Activated CD8-positive, alpha-beta memory T cell treated with anti-CD3 and anti-CD28 coated beads, Interleukin-2, amount 10 ng/mL, durations not matched to agents 7 days and 5 days (primary cell): ENCODE data around the gene DIP2C. TPM values are rescaled to one million over a fixed set of nuclear protein-coding genes. Genes with fewer than 3 reads are reported as not detected.
"Not testable (repeated sequence)": the region's sequence is repeated elsewhere in the genome, so short reads cannot be mapped to it uniquely, and the experiment has no call there.

Source experiments
- ATAC-seq: fragments of 150-1000 bp; cut with Tn5 transposase; one replicate; pipeline ENCODE4 v1.10.0; 2021; ENCODE audit warnings: moderate library complexity
- CTCF ChIA-PET: fragments of 350-600 bp; sonication (Branson Sonifier 250); formaldehyde crosslinking; loops from one replicate; lab custom pipeline; 2021; ENCODE audit warnings: antibody characterized with exemption; lab: Charles Lee
- DNase-seq: peaks from one replicate; pipeline ENCODE4 v3.0.0-alpha.2; 2020
- H3K27ac Mint-ChIP-seq: one replicate; pipeline ENCODE4 v1.8.0; 2021; ENCODE audit warnings: mild to moderate bottlenecking, mixed read lengths
- H3K27me3 Mint-ChIP-seq: one replicate; pipeline ENCODE4 v1.8.0; 2021; ENCODE audit warnings: mixed read lengths
- H3K36me3 Mint-ChIP-seq: one replicate; pipeline ENCODE4 v1.8.0; 2021; ENCODE audit warnings: mild to moderate bottlenecking, mixed read lengths
- H3K4me1 Mint-ChIP-seq: one replicate; pipeline ENCODE4 v1.8.0; 2021; ENCODE audit warnings: mixed read lengths
- H3K4me3 Mint-ChIP-seq: one replicate; pipeline ENCODE4 v1.8.0; 2021; ENCODE audit warnings: mild to moderate bottlenecking, moderate library complexity, mixed read lengths
- H3K9me3 Mint-ChIP-seq: one replicate; pipeline ENCODE4 v1.8.0; 2022; ENCODE audit warnings: low read depth, mixed read lengths
- total RNA-seq, 2 experiments: library from RNA; stranded (reverse); gene quantifications; one replicate each; pipeline ENCODE4 v1.2.3, GENCODE V29; 2021

DIP2C gene
- total RNA-seq, 2 experiments from 2014 or later = 0.26 to 0.99 TPM

DNA sequence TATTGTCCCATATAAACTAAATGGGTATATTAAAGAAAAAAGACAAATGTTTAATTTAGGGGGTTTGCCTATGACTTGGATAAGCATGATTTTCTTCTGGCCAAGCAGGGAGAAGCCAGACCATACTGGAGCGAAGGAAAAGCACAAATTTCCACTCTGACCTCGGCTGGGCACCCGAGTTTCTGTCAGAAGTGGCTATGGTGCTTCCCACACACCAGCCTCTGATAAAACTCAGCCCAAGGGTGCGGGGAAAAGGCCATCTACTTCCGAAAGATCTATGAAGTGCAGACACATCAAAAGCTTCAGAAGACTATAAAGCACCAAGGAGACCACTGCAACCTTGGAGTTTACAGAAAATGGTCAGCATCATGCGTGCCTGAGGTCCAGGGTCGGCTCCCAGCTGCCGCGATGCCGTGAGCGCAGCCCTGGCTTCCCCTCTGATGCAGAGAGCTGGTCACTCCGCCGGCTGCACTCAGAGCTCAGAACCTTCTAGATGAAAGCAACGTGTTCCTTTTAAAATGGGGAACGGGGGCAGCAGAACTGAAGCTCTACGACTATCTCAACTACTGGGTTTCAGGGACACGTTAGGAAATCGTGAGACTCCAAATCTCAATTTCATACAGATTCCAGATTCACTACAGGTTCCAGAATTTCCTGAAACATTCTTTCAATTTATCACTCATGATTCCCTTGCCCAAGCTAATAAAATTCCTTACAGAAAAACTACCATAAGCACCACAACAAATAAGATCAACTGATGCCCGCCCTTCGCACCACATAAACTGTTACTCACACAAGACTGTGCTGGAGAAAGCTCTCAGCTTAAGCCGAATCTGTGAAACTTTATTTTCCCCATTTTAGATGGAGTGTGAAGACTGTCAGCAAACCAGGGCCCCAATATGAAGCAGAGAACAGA lies 84.5 kb downstream of the DIP2C start:
- peaks cover 7% of the 10 kb centered on the region for H3K27me3 Mint-ChIP-seq
- ATAC-seq = no peak

DNA sequence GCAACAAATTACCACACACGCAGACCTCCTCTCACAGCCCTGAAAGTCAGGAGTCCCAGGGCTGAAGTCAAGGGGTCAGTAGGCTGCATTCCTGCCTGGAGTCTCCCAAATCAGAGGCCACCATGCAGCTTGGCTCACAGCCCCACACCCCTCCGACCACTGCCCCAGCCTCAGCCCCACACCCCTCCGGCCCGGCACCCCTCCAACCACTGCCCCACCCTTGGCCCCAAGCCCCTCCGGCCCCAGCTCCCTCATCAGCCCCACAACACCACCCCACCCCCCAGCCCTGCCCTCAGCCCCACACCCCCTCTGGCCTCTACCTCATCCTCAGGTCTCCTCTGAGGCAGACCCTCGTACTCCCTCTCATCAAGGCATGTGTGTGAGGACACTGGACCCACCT lies 85.7 kb downstream of the DIP2C start:
- no peak for ATAC-seq
- CTCF ChIA-PET = interaction anchor here (0.7 kb wide), 1 partner anchor 17 kb away, joined by 3 read pairs; no protein-coding TSS in a partner anchor
- peaks cover 7% of the 10 kb centered on the region for H3K27me3 Mint-ChIP-seq
- H3K27ac Mint-ChIP-seq = no peak overlapping the region
- no peak overlapping the region for H3K4me3 Mint-ChIP-seq
- H3K9me3 Mint-ChIP-seq = no peaks in the 10 kb centered on the region
- no peaks in the 10 kb centered on the region for H3K36me3 Mint-ChIP-seq
- no peaks in the 10 kb centered on the region for H3K4me1 Mint-ChIP-seq
- DNase-seq = no peak

More for the DNA sequence above, 84.5 kb downstream of the DIP2C start:
- CTCF ChIA-PET = no interaction called here
- Mint-ChIP-seq H3K4me1 (no peaks in the 10 kb centered on the region), H3K36me3 (no peaks in the 10 kb centered on the region), H3K9me3 (no peaks in the 10 kb centered on the region), H3K27ac (no peak overlapping the region), H3K4me3 (no peak overlapping the region)
- no peak for DNase-seq

GRCh38 chr10:602391-603005 lies 87.0 kb downstream of the DIP2C start:
- Mint-ChIP-seq H3K36me3 (no peaks in the 10 kb centered on the region), H3K9me3 (no peaks in the 10 kb centered on the region), H3K27me3 (peaks cover 7% of the 10 kb centered on the region), H3K27ac (no peak overlapping the region), H3K4me1 (no peaks in the 10 kb centered on the region), H3K4me3 (no peak overlapping the region)
- CTCF ChIA-PET = no interaction called here
- no peak for ATAC-seq
- no peak for DNase-seq

- no peaks in the 10 kb centered on the region for H3K9me3 Mint-ChIP-seq
- no peak overlapping the region for H3K27ac Mint-ChIP-seq
- no peak overlapping the region for H3K4me3 Mint-ChIP-seq
- ATAC-seq (no peak), DNase-seq (no peak)
- H3K36me3 Mint-ChIP-seq = no peaks in the 10 kb centered on the region
- H3K4me1 Mint-ChIP-seq = no peaks in the 10 kb centered on the region
- peaks cover 7% of the 10 kb centered on the region for H3K27me3 Mint-ChIP-seq
- CTCF ChIA-PET = no interaction called here
Observed at GRCh38 chr10:601660-601963, 87.9 kb downstream of the DIP2C start.

DNA sequence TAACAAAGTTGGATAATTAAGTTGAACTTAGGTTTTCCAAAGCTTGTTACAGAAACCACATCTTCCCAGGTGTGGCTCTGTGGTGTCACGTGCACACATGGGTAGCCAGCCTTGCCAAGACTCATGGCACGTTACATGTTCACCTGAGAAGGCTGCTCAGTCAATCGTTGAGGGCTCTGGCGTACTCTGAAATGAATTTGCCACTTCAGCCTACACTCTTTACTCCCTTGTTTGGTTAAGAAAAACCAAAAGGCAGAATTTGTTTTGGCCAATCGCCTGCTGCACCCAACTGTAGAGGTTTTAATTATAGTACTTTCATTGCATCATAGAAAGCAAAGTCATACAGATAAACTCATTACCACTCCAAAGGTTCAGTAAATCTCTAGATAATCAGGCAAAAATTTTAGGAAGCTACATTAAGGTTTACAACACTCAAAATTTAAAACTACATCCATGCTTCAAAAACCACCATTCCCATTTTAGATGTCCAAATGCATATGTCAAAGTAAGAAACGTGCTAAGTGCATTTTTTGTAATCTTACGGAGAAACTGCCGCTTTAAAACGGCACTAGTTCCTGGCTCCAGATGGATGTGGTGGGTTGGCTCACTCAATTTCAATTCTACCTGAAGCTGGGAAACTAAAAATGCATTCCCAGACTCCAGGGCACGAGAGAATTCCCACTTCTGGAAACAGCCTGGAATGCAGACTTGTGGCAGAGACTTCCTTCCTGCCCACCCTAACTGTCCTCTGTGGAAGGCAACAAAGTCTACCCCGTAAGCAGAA lies 88.4 kb downstream of the DIP2C start:
- no peak overlapping the region for H3K27ac Mint-ChIP-seq
- no peak for ATAC-seq
- no peaks in the 10 kb centered on the region for H3K9me3 Mint-ChIP-seq
- no peaks in the 10 kb centered on the region for H3K36me3 Mint-ChIP-seq
- H3K4me3 Mint-ChIP-seq = no peak overlapping the region
- no peaks in the 10 kb centered on the region for H3K4me1 Mint-ChIP-seq
- peaks cover 7% of the 10 kb centered on the region for H3K27me3 Mint-ChIP-seq
- CTCF ChIA-PET = no interaction called here
- DNase-seq = no peak

DNA sequence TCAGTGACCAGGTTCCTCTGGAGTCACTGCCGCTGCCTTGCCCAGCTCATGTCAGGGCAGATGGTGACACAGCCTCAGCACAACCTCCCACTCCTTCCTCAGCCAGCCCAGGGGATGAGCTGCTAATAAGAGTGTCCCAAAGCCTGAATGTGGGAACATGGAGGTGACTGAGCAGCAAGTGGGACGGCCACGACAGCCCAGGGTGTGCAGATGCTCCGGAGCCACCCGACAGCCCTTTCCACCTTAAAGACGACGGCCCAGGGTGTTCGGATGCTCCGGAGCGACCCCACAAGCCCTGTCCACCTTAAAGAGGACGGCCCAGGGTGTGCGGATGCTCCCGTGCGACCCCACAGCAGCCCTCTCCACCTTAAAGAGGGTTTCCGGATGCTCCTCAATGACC lies 89.2 kb downstream of the DIP2C start:
- no peaks in the 10 kb centered on the region for H3K36me3 Mint-ChIP-seq
- no peak overlapping the region for H3K27ac Mint-ChIP-seq
- CTCF ChIA-PET = no interaction called here
- no peaks in the 10 kb centered on the region for H3K4me1 Mint-ChIP-seq
- no peaks in the 10 kb centered on the region for H3K9me3 Mint-ChIP-seq
- peaks cover 7% of the 10 kb centered on the region for H3K27me3 Mint-ChIP-seq
- no peak for DNase-seq
- no peak overlapping the region for H3K4me3 Mint-ChIP-seq
- no peak for ATAC-seq

GRCh38 chr10:599767-600166 lies 89.7 kb downstream of the DIP2C start:
- no peaks in the 10 kb centered on the region for H3K4me1 Mint-ChIP-seq

GRCh38 chr10:598415-599170 lies 90.9 kb downstream of the DIP2C start:
- Mint-ChIP-seq H3K9me3 (no peaks in the 10 kb centered on the region), H3K27ac (no peak overlapping the region), H3K36me3 (no peaks in the 10 kb centered on the region), H3K4me3 (no peak overlapping the region), H3K4me1 (no peaks in the 10 kb centered on the region), H3K27me3 (peaks cover 7% of the 10 kb centered on the region)
- no peak for ATAC-seq
- CTCF ChIA-PET = no interaction called here
- no peak for DNase-seq

More at GRCh38 chr10:599767-600166, 89.7 kb downstream of the DIP2C start:
- DNase-seq (no peak), ATAC-seq (no peak)
- Mint-ChIP-seq H3K4me3 (no peak overlapping the region), H3K9me3 (no peaks in the 10 kb centered on the region), H3K27me3 (peaks cover 7% of the 10 kb centered on the region), H3K36me3 (no peaks in the 10 kb centered on the region), H3K27ac (no peak overlapping the region)
- CTCF ChIA-PET = no interaction called here

DNA sequence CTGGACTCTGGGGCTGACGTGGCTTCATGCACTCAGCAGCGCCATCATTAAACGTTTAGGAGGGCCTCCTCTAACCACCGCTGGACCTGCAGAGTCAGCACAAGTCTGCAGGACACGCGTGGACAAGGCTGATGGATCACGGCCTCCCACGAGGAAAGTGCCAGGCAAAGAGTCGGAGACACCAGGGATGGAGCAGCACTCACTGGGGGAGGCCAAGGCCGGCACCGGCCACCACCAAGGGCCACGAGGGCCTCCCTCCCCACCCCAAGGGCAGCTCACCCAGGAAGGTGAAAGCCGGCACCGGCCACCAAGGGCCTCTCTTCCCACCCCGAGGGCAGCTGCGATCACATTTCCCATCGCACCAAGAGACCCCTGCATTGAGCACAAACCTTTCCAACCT lies 91.5 kb downstream of the DIP2C start:
- Mint-ChIP-seq H3K9me3 (no peaks in the 10 kb centered on the region), H3K36me3 (no peaks in the 10 kb centered on the region), H3K27ac (no peak overlapping the region), H3K4me3 (no peak overlapping the region), H3K4me1 (no peaks in the 10 kb centered on the region), H3K27me3 (peaks cover 7% of the 10 kb centered on the region)
- DNase-seq = no peak
- CTCF ChIA-PET = no interaction called here
- no peak for ATAC-seq

- no peak for DNase-seq
- H3K27ac Mint-ChIP-seq = no peak overlapping the region
- no peaks in the 10 kb centered on the region for H3K36me3 Mint-ChIP-seq
- H3K27me3 Mint-ChIP-seq = peaks cover 11% of the 10 kb centered on the region
- no peak overlapping the region for H3K4me3 Mint-ChIP-seq
- ATAC-seq = no peak
- CTCF ChIA-PET = no interaction called here
- H3K4me1 Mint-ChIP-seq = no peaks in the 10 kb centered on the region
- H3K9me3 Mint-ChIP-seq = no peaks in the 10 kb centered on the region
Observed at GRCh38 chr10:596725-597345, 92.6 kb downstream of the DIP2C start.

DNA sequence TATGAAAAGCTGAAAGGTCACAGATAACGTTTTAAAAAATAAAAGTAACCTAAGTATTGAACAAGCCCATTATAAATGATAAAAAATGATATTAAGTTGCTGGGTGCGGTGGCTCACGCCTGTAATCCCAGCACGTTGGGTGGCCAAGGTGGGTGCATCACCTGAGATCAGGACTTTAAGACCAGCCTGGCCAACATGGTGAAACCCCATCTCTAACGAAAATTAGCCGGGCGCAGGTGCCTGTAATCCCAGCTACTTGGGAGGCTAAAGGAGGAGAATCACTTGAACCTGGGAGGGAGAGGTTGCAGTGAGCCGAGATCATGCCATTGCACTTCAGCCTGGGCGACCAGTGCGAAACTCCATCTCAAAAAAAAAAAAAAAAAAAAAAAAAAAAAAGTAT lies 93.3 kb downstream of the DIP2C start:
- H3K4me1 Mint-ChIP-seq, ATAC-seq, H3K27ac Mint-ChIP-seq, H3K36me3 Mint-ChIP-seq, CTCF ChIA-PET, DNase-seq, H3K27me3 Mint-ChIP-seq, H3K9me3 Mint-ChIP-seq, H3K4me3 Mint-ChIP-seq: not testable (repeated sequence)

GRCh38 chr10:595473-595872 lies 94.0 kb downstream of the DIP2C start:
- CTCF ChIA-PET = no interaction called here
- Mint-ChIP-seq H3K36me3 (no peaks in the 10 kb centered on the region), H3K27ac (no peak overlapping the region), H3K27me3 (peaks cover 4% of the 10 kb centered on the region), H3K4me3 (no peak overlapping the region), H3K9me3 (no peaks in the 10 kb centered on the region), H3K4me1 (no peaks in the 10 kb centered on the region)
- DNase-seq (no peak), ATAC-seq (no peak)
